NCI-H345 (cell line): ENCODE results near the gene FBLN1.

Experiments used
- DNase-seq: peaks from one replicate; lab custom pipeline; 2025; lab: John Stamatoyannopoulos, UW

FBLN1 gene

GRCh38 chr22:45571089-45571488 lies 68.4 kb downstream of the FBLN1 start:
- DNase-seq = no peak

- no peak for DNase-seq
These were observed 69.8 kb downstream of the FBLN1 start for GRCh38 chr22:45572444-45572843.

DNA sequence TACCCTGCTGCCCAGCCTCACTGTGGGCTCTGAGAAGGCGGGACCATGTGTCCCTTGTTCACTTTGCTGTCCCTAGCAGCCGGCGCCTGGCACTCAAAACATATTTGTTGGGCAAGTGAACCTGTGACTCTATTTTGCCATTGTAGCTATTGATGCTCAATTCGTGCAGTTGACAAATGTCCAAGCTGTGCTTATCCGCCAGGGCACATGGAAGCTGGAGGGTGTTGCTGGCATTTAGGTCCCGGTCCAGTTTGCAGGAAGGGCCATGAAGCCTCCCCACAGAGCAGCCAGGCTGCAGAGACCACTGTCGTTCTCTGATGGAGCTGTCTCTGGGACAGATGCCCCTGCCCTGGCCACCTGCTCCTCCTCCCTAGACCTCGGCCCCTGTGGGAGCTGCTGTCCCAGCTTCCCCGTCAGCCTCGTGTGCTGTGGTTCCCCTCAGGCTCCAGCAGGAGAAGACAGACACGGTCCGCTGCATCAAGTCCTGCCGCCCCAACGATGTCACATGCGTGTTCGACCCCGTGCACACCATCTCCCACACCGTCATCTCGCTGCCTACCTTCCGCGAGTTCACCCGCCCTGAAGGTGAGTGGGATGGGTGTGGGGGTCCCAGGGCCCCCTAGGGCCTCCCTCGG lies 71.5 kb downstream of the FBLN1 start:
- no peak for DNase-seq

GRCh38 chr22:45575173-45575572 lies 72.5 kb downstream of the FBLN1 start:
- no peak for DNase-seq

DNA sequence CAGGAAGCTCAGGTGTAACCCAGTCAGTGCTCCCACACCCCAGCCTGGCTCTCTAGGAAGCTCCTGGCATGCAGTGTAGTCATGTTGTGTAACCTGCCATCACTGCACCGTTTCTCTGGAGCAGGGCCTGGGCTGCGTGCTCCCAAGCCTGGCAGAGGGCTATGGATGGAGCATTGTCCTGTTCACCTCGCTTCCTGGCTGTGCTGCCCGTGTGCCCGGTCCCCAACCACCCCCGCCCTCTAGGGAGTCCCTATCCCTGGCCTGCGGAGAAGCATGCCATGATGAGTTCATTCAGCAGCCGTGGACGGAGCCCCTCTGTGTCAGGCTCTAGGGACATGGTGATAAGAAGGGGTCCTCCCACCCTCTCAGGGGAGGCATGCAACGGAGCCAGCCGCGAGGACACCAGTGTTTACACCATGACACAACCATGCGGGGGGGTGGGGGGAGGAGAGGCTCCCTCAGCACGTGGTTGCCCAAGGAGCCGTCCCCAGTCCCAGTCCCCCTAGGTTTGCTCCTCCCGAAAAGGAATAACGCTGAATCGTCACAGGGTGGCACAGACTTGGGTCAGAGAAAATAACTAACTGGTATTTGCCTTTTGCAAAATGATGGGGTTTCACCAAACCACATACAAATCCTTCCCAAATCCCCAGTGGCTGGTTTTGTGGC lies 73.1 kb downstream of the FBLN1 start:
- no peak for DNase-seq

DNA sequence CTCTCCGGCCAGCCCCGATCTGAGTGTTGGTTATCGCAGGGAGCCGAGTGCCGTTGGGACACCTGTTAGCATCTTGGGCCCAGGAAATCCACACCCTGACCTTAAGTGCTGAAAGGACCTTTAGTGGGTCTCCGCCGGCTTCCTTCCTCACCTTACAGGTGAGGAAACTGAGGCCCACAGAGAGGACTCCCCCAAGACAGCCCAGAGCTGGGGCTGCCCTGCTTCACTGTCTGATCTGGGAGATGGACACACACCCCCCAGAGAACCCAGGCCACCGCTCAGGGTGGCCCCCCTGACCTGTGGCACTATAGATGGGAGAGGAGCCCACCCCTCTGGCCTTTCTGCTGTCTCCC lies 73.6 kb downstream of the FBLN1 start:
- no peak for DNase-seq

GRCh38 chr22:45576730-45577464 lies 74.2 kb downstream of the FBLN1 start:
- no peak for DNase-seq

DNA sequence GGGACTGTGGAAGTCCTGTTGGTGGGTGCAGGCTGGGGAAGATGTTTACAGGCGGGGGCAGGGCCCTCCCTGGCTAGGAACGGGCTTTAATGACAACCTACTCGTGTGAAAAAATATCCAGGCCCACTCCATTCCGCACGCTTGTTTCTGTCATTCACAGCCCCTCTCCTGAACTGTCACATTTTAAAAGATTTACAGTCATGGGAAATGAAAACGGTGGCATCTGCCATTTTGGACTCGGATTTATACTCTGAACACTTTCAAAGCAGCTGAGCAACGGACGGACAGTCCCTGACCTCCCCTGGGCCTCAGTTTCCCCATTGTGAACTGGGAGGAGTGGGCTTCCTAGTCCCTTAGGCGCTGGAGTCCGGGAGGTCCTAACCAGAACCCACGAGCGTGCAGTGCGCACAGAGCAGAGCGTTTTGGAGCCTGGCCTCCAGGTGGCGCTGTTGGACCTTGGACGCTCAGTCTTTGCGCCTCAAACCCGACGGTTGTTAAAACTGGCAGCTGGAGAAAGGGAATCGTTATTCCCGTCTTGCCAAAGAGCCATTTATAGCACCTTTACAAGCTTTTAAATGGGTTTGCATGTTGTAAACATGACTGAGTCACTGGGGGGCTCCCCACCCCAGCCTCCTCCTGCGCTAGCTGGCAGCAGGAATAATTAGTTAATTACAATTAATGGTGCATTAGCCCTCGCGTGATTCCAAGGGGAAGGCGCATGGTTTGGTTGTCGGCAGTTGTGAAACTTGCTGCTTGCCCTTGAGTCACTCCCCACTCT lies 75.3 kb downstream of the FBLN1 start:
- DNase-seq = peak; percentile 81

DNA sequence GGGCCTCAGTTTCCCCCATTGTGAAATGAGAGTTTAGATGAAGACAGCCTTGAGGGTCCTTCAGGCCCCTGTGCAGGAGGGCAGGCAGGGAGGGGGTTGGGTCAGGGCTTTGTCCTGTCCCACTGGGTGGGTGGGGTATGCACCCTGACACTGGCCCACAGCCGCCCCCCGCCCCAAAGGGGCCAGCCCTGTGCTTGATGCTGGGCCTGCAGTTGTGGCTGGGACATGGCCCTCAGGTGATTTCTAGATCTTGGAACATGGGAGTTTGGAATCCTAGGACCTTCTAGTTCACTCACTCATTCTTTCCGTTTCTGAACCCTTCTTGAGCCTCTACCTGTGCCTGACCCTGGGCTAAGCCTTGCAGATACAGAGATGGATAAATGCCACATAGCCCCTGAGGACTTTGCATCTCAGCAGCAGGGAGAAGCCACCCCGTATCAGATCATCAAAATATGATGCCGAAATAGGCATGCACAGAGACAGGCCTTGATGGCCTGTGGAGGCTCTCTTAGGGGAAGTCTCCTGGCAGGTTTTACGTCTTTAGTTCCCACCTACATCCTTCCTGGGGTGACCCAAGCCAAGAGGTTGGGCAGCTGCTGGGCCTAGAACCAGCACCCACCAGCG lies 76.0 kb downstream of the FBLN1 start:
- DNase-seq = no peak

- no peak for DNase-seq
These were observed 76.6 kb downstream of the FBLN1 start for GRCh38 chr22:45579306-45579705.

GRCh38 chr22:45579806-45580725 lies 77.4 kb downstream of the FBLN1 start:
- DNase-seq = no peak

DNA sequence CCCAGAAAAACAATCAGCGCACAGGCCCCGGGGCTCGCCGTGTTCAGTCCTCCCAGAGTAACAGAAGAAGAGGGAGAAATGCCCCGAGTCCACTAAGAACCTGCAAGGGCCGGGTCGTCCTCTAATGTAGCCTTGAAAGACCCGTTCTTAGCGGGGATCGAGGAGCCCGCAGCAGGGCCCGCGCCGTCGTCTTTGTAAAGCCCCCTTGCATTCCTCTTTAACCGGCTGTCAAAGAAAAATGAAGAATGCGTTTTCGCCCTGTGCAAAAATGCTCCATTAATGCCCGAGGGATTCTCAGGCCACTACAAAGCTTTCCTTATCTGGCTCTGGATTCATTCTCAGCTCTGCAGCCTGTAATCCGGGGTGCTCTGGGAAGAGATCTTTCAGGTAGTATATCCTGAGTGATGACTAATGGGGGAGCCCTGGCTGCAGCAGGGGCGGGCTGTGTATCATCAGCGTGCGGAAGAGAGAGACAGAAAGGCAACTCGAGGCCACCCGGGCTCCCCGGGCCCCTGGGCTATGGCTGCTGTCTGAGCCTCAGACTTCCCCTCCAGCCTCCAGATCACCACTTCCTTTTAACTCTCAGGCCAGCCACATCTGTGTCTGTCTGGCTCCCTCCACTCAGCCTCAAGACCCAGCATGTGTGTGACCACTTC lies 78.2 kb downstream of the FBLN1 start:
- DNase-seq = no peak

GRCh38 chr22:45581549-45582080 lies 78.9 kb downstream of the FBLN1 start:
- DNase-seq = no peak

- no peak for DNase-seq
These were observed 79.7 kb downstream of the FBLN1 start for GRCh38 chr22:45582236-45582954.

- no peak for DNase-seq
These were observed 80.3 kb downstream of the FBLN1 start for GRCh38 chr22:45582955-45583320.

GRCh38 chr22:45583504-45583903 lies 80.8 kb downstream of the FBLN1 start:
- DNase-seq = no peak

- DNase-seq = no peak
These were observed 81.5 kb downstream of the FBLN1 start for GRCh38 chr22:45584121-45584570.

DNA sequence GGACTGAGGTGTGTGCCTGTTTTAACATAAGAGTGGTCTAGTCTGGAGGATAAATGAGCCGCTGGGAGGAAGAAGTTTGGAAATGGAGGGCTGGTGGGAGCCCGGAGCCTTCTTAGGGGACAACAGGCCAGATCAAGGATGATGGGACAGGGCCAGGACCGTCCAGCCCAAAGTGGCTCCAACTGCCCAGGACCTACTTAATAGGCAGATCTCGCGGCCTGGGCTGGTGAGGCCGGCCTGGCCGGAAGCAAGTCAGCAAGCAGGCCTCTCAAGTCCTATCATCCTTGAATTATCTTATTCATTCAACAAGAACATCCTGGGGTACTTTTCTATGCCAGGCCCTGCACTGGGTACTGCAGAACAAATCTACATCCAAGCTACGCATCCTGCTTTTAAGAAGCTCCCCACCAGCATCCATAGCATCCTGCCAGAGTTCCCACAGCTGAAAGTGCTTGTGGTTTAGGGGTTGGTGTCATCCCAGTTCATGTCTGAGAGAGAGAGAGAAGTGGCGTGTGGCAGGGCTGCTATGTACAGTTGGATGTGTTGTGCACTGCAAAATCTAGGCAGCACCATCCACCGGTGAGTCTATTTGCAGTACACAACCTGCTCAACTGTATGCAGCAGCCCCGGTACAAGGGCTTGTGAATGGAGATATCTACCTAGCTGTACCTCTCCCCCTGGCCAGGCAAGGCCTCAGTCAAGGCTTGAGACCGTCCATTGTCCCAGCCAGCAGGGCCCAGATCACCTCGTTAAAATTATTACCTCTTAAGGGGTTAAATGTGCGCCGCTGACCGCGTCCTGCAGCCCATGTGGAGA lies 82.1 kb downstream of the FBLN1 start:
- DNase-seq = no peak

DNA sequence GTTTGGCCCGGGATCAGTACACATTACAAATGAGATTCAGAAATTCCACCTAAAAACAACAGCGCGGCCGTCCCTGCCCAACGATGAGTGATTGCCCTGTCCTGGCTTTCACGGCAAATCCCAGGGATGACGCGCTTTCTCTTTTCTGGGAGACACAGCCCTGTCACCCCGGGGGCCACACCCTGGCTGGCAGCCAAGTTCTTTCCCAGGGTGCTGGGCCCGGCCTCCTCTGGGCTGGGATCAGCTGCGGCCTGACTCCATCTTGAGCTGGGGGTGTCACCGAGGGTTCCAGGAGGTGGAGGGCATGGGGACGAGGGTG lies 82.7 kb downstream of the FBLN1 start:
- DNase-seq = no peak
